Measurements from ENCODE around the gene BUB1B.

Gene BUB1B

GRCh38 chr15:40239693-40240618 is 79.1 kb downstream of the BUB1B start:
- DNase-seq (ENCODE audit: low spot score) = no peak

- DNase-seq (ENCODE audit: low spot score) = no peak
These were observed 79.9 kb downstream of the BUB1B start for GRCh38 chr15:40240619-40241221.

- no peak for DNase-seq (ENCODE audit: low spot score)
These were observed 80.7 kb downstream of the BUB1B start for GRCh38 chr15:40241269-40242212.

- no peak for DNase-seq (ENCODE audit: low spot score)
These were observed 81.3 kb downstream of the BUB1B start for GRCh38 chr15:40242213-40242599.

GRCh38 chr15:40242601-40243000 is 81.7 kb downstream of the BUB1B start:
- DNase-seq (ENCODE audit: low spot score) = no peak

GRCh38 chr15:40243126-40243810 is 82.4 kb downstream of the BUB1B start:
- no peak for DNase-seq (ENCODE audit: low spot score)

- DNase-seq (ENCODE audit: low spot score) = no peak
These were observed 84.2 kb downstream of the BUB1B start for GRCh38 chr15:40244961-40245523.

- no peak for DNase-seq (ENCODE audit: low spot score)
These were observed 85.0 kb downstream of the BUB1B start for GRCh38 chr15:40245666-40246450.

GRCh38 chr15:40246496-40247280 is 85.8 kb downstream of the BUB1B start:
- no peak for DNase-seq (ENCODE audit: low spot score)

- no peak for DNase-seq (ENCODE audit: low spot score)
These were observed 86.6 kb downstream of the BUB1B start for GRCh38 chr15:40247406-40247971.

- DNase-seq (ENCODE audit: low spot score) = no peak
These were observed 87.3 kb downstream of the BUB1B start for GRCh38 chr15:40248006-40248783.

- peak; percentile 55 for DNase-seq (ENCODE audit: low spot score)
These were observed 88.8 kb downstream of the BUB1B start for GRCh38 chr15:40249477-40250303.

GRCh38 chr15:40250304-40250656 is 89.4 kb downstream of the BUB1B start:
- no peak for DNase-seq (ENCODE audit: low spot score)

- no peak for DNase-seq (ENCODE audit: low spot score)
These were observed 90.1 kb downstream of the BUB1B start for GRCh38 chr15:40250771-40251483.

- DNase-seq (ENCODE audit: low spot score) = no peak
These were observed 90.7 kb downstream of the BUB1B start for GRCh38 chr15:40251486-40252140.

- no peak for DNase-seq (ENCODE audit: low spot score)
These were observed 91.2 kb downstream of the BUB1B start for GRCh38 chr15:40252141-40252437.
